BJ (cell line): ENCODE measurements around the gene DLGAP1. TPM values are rescaled to one million over a fixed set of nuclear protein-coding genes. Genes with fewer than 3 reads are reported as not detected.

ENCODE experiments used
- CTCF ChIA-PET: fragments of 350-600 bp; formaldehyde crosslinking; extraction: SDS; loops from one replicate; lab custom pipeline; 2021; ENCODE audit warnings: antibody characterized with exemption, inconsistent platforms; lab: Yijun Ruan, JAX
- POLR2A ChIA-PET: fragments of 300-600 bp; sonication (Branson Sonifier 250); formaldehyde crosslinking; extraction: SDS; loops from one replicate; lab custom pipeline; 2021; ENCODE audit warnings: antibody characterized with exemption; lab: Charles Lee
- DNase-seq: peaks from one replicate; pipeline ENCODE4 v3.0.0-alpha.2; 2011; ENCODE audit warnings: low read depth
- H3K27me3 ChIP-seq: 2 replicates; pipeline ENCODE4 v1.6.0; 2011; ENCODE audit warnings: low read length; ENCODE audit not compliant: control insufficient read depth, insufficient read depth
- H3K36me3 ChIP-seq: 2 replicates; pipeline ENCODE4 v1.5.1; 2011; ENCODE audit warnings: low read length; ENCODE audit not compliant: control insufficient read depth, insufficient read depth
- H3K4me3 ChIP-seq: 2 replicates; pipeline ENCODE4 v1.5.1; 2011; ENCODE audit warnings: low read depth, mild to moderate bottlenecking, control low read depth, low read length
- CTCF ChIP-seq: IDR thresholded peaks from 2 replicates; pipeline ENCODE4 v1.5.1; 2011; ENCODE audit warnings: low read depth, mild to moderate bottlenecking, control low read depth, inconsistent platforms, low read length, moderate library complexity; ENCODE audit not compliant: insufficient read depth
- polyA plus RNA-seq: library from polyadenylated mRNA; depleted of rRNA; stranded (reverse); fragments of >200 nt; gene quantifications from 2 replicates; pipeline ENCODE4 v1.2.3, GENCODE V29; 2011

Gene DLGAP1
- polyA plus RNA-seq, 1 experiment, result 0.02 TPM

GRCh38 chr18:3930126-3931012 lies 524.7 kb downstream of the DLGAP1 start:
- ChIA-PET POLR2A (no interaction called here), CTCF (interaction anchor here (0.6 to 1.3 kb wide), 2 partner anchors 9 to 196 kb away, joined by 3 to 6 read pairs; no protein-coding TSS in a partner anchor)
- no peak for DNase-seq
- Histone ChIP-seq H3K36me3 (no peaks in the 10 kb centered on the region), H3K4me3 (no peak overlapping the region), H3K27me3 (no peaks in the 10 kb centered on the region)
- TF ChIP-seq CTCF, result no peak

GRCh38 chr18:3924455-3924854 lies 530.7 kb downstream of the DLGAP1 start:
- no peaks in the 10 kb centered on the region for H3K27me3 ChIP-seq
- ChIA-PET CTCF (interaction anchor here (0.6 to 1.8 kb wide), 2 partner anchors 8 to 470 kb away, joined by 3 to 6 read pairs; no protein-coding TSS in a partner anchor), POLR2A (no interaction called here)
- H3K36me3 ChIP-seq, result no peaks in the 10 kb centered on the region
- no peak overlapping the region for H3K4me3 ChIP-seq
- no peak for DNase-seq
- TF ChIP-seq CTCF, result no peak

- POLR2A ChIA-PET, result no interaction called here
- CTCF ChIA-PET, result interaction anchor here (0.6 to 1.8 kb wide), 2 partner anchors 8 to 469 kb away, joined by 3 to 6 read pairs; no protein-coding TSS in a partner anchor
- Histone ChIP-seq H3K4me3 (no peak overlapping the region), H3K36me3 (no peaks in the 10 kb centered on the region), H3K27me3 (no peaks in the 10 kb centered on the region; the same call in 1 of the 2 replicates)
- no peak for TF ChIP-seq CTCF
- peak; percentile 13 for DNase-seq
These were observed 531.4 kb downstream of the DLGAP1 start for GRCh38 chr18:3923750-3924149.

- H3K27me3 ChIP-seq, result peaks cover 1% of the 10 kb centered on the region; the same call in 1 of the 2 replicates
- TF ChIP-seq CTCF, result no peak
- ChIA-PET CTCF (interaction anchor here (0.6 to 1.3 kb wide), 3 partner anchors 8 to 32 kb away, joined by 3 read pairs; no protein-coding TSS in a partner anchor), POLR2A (no interaction called here)
- no peaks in the 10 kb centered on the region for H3K36me3 ChIP-seq
- DNase-seq, result no peak
- no peak overlapping the region for H3K4me3 ChIP-seq
These were observed 533.3 kb downstream of the DLGAP1 start for GRCh38 chr18:3921826-3922225.

GRCh38 chr18:3920832-3921231 lies 534.3 kb downstream of the DLGAP1 start:
- CTCF ChIA-PET, result interaction anchor here (1.3 kb wide), 1 partner anchor 9 kb away, joined by 3 read pairs; no protein-coding TSS in a partner anchor
- no peak for TF ChIP-seq CTCF
- POLR2A ChIA-PET, result no interaction called here
- H3K4me3 ChIP-seq, result no peak overlapping the region
- DNase-seq, result no peak
- peaks cover 4% of the 10 kb centered on the region for H3K27me3 ChIP-seq
- H3K36me3 ChIP-seq, result no peaks in the 10 kb centered on the region
